B cell (primary cell): Measurements from ENCODE around the gene CFHR5.

Experiments used
- CTCF ChIP-seq: fragments of 200-600 bp; IDR thresholded peaks from one replicate; pipeline ENCODE4 v1.8.0; 2022; ENCODE audit warnings: antibody characterized with exemption, mild to moderate bottlenecking
- EZH2 ChIP-seq: IDR thresholded peaks from 2 replicates; pipeline ENCODE4 v1.6.1; 2012; ENCODE audit warnings: borderline replicate concordance, low read depth, mild to moderate bottlenecking, moderate library complexity, low read length; ENCODE audit not compliant: insufficient read depth, poor library complexity, severe bottlenecking

- no peak for TF ChIP-seq EZH2
- no peak for TF ChIP-seq CTCF
Measured at GRCh38 chr1:196960854-196961253, 16.5 kb upstream of the CFHR5 start.
